Daoy (cell line): ENCODE data around the gene TMPRSS7. TPM values are rescaled to one million over a fixed set of nuclear protein-coding genes. Genes with fewer than 3 reads are reported as not detected.
A peak's percentile ranks its signal among the peaks of the same experiment; 100 is the strongest.

Experiments
- DNase-seq: peaks from one replicate; pipeline ENCODE4 v3.0.0-alpha.2; 2015; ENCODE audit warnings: low read depth
- total RNA-seq: library from RNA; depleted of rRNA; stranded (reverse); fragments of >200 nt; shearing (Covaris generic); gene quantifications from 2 replicates; pipeline ENCODE4 v1.2.3, GENCODE V29; 2014; rRNA removed

TMPRSS7 gene, protein sequence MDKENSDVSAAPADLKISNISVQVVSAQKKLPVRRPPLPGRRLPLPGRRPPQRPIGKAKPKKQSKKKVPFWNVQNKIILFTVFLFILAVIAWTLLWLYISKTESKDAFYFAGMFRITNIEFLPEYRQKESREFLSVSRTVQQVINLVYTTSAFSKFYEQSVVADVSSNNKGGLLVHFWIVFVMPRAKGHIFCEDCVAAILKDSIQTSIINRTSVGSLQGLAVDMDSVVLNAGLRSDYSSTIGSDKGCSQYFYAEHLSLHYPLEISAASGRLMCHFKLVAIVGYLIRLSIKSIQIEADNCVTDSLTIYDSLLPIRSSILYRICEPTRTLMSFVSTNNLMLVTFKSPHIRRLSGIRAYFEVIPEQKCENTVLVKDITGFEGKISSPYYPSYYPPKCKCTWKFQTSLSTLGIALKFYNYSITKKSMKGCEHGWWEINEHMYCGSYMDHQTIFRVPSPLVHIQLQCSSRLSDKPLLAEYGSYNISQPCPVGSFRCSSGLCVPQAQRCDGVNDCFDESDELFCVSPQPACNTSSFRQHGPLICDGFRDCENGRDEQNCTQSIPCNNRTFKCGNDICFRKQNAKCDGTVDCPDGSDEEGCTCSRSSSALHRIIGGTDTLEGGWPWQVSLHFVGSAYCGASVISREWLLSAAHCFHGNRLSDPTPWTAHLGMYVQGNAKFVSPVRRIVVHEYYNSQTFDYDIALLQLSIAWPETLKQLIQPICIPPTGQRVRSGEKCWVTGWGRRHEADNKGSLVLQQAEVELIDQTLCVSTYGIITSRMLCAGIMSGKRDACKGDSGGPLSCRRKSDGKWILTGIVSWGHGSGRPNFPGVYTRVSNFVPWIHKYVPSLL
- total RNA-seq, result not detected in 2 replicates

- no peak for DNase-seq
These were observed at the start of gene TMPRSS7 for GRCh38 chr3:112034436-112034835. TMPRSS7 (plus strand) TSS chr3:112034736; CDS start chr3:112034846, 110 bp downstream.

GRCh38 chr3:111986800-111987199 is 47.7 kb upstream of the TMPRSS7 start:
- DNase-seq, result no peak

GRCh38 chr3:111989061-111989678 is 45.4 kb upstream of the TMPRSS7 start:
- peak; percentile 46 for DNase-seq

GRCh38 chr3:111993038-111993437 is 41.5 kb upstream of the TMPRSS7 start:
- no peak for DNase-seq

GRCh38 chr3:111998636-111999483 is 35.7 kb upstream of the TMPRSS7 start, which contains the start of gene TAGLN3:
TAGLN3 (plus strand) TSS chr3:111998922; CDS start chr3:111999423, 501 bp downstream.
- no peak for DNase-seq

- no peak for DNase-seq
These were observed 34.8 kb upstream of the TMPRSS7 start for GRCh38 chr3:111999484-112000324.

DNA sequence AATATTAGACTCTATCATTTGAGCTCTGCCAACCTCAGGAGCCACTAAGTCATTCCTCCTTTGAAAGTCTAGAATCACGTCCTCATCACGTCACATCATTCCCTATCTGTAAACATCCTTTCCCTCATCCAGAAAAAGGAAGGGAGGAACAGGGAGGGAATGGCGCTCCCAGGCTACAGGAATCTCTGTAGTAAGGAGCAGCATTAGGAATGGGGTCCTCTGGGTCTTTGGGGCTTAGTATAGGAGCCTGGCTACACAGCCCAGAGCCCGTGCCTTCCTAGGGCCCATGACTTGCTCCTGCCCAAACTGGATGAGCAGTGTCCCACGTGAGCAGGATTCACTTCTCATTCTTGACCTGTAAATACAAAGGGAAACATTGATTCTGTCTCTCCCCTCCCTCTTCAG is 34.2 kb upstream of the TMPRSS7 start:
- DNase-seq, result no peak

DNA sequence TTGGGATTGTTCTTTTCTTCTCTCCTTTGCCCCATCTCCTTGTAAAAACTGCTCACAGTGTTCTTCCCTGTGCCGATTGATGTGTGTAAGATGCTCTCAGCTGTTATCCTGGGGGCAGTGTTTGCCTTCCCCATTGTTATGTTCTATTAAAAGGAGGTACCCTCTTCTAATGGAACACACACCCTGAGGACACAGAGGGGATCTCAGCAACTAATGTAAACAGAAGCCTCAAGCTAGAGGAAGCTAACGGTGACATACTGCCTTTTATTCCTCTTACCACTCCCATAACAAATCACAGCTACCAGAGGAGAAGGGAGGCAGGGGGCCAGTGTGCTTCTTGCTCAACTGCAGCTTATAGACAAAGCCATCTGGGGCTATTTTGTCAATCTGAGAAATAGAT is 33.6 kb upstream of the TMPRSS7 start:
- no peak for DNase-seq

GRCh38 chr3:112001526-112001925 is 33.0 kb upstream of the TMPRSS7 start:
- no peak for DNase-seq

GRCh38 chr3:112002096-112002971 is 32.2 kb upstream of the TMPRSS7 start:
- DNase-seq, result peak; percentile 77

DNA sequence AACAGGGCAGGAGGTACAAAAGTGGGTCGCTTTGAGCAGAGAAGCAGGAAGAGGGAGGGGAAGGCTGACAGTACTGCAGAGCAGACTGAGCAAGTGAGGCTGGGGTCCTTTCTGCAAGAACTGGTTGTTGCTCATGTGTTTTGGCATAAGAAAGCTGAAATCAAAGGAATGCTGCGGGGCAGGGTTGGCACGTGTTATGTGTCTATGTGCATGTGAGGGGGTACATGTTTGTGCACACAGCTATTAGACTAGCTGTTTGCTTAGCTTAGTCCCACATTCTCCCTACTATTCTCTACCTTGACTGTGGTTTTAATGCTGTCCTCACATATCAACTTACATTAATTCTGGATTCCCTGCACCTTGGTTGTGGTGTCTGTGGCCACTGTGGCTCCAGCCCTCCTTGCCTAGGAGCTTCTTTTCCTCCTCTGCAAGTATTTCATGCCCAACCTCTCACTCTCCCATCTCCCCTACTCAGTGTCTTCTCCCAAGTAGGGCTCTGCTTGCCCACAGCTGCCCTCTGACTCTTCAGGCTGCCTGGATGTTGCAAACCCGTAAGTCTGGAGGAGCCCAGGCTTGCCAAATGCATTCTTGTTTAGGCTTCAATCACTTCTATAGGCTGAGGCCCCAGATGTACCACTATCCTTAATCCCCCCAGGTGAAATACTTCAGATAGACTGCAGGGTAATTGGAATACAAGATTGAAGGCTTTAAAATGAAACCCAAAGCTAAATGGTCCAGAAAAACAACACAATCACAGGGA is 31.0 kb upstream of the TMPRSS7 start:
- DNase-seq, result no peak

GRCh38 chr3:112004187-112004586 is 30.3 kb upstream of the TMPRSS7 start:
- DNase-seq, result no peak

DNA sequence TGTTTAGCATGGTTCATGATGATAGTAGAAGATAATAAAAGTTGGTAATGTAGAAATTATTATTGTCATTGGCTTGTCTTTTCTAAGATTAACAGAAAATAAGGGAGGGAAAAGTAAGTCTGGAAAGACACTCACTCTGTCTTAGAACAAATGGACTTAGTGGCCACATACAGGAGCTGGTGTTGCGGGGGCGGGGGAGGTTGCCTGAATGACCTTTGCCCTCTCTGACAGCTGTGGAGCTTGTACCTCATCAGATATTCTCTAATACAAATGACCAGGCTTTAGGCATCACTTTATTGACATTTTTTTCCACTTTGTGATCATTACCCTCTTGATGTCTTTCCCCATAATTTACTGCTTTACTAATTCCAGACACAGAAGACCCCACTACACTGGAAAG is 29.9 kb upstream of the TMPRSS7 start:
- DNase-seq, result no peak

DNA sequence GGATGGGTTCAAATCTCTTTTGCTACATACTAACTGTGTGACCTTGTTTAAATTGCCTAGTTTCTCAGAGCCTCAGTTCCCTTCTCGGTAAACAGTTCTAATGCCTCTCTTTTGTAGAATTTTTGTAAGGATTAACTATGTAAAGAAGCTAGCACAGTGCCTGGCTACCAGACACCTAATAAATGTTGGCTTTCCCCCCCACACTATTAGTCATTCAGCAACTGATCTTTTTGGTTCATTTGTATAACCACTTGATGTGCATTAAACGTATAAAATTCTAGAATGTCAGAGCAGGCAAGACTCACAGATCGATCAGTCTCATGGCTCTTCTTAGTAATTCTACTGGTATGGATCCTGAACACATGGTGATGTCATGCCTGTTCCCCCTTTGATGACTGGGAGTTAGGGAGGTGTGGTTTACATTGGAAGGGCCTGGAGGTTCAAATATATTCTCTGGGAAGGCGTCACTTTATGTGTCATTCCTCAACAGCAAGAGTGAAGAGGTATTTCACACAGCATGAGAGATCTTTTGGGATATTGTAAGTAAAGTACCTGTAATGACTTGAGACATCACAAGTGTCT is 29.4 kb upstream of the TMPRSS7 start:
- DNase-seq, result peak; percentile 32

DNA sequence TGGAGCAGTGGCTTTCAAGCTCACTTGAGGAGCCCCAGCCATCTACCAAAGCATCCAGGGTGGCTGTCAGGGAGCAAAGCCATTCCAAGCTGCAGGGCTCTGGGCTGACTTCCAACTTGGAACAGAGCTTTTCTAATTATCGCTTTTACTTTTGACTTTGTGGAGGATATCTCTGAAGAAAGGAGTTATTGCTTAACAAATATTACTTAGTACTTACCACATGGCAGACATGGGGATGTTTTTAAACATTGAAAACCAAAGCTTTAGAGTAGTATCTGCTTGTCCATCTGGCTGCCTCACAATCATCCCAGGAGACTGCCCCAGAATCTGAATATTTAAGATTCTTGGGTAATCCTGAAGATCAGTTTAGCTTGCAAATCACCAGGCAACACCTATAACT is 26.9 kb upstream of the TMPRSS7 start:
- no peak for DNase-seq

DNA sequence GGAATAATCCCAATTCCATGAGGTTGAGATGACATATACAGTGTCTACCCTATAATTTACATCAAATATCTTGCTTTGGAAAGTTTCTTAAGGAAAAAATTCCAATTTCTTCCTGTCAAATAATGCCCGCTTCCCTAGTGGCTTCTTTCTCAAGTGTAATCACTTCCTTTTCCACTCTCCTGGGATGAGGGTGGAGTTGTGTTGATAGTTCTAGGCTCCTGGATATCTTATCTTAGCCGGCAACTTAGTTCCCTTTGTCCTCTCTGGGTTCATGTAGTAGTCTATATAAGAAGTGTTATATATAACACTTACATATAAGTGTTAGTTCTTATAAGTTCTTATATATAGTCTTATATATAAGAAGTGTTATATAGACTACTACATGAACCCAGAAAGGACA is 24.9 kb upstream of the TMPRSS7 start:
- DNase-seq, result no peak

DNA sequence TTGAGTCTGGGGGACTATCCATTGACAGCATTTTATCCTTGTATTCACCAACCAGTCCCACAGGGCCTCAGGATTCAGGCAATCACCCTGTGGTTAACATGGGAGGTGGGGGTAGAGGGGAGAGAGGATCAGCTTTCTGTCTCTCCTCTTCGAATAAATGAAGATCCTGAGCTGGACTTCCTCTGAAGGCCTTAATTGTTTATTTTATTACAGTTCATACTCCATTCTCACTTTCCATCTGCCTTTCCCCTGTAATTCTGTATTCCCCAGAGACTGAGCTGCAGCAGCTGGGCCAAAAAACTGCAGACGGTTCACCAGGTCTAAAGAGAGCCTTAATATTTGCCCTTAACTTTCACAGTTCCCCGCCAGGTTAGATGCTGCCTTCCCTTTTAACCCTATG is 23.9 kb upstream of the TMPRSS7 start:
- no peak for DNase-seq

DNA sequence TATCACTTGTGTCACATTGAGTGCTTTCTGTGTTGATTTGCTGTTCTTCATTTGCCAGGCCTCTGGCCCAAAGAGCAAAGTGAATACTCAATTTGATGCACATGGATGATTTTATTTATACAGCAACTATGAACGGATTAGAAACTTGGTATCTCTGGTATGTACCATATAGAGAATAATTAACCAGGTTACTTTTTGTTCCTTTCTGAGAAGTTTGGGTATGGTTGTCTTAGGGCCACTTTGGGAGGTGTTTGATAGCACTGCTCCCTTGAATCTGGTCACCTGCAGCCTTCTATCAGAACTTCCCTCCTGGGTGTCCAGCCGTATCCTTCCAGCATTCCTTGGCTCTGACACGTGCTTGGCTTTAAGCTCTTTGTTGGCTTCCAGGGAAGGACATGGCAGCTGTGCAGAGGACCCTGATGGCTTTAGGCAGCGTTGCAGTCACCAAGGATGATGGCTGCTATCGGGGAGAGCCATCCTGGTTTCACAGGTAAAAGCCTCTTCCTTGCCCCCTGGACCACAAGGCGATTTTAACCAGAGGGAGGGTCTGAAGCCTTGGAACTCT is 23.1 kb upstream of the TMPRSS7 start:
- DNase-seq, result no peak
